ENCODE data around the gene TCP11L1. TPM values are rescaled to one million over a fixed set of nuclear protein-coding genes. Genes with fewer than 3 reads are reported as not detected.
"Not testable (repeated sequence)": the region's sequence is repeated elsewhere in the genome, so short reads cannot be mapped to it uniquely, and the experiment has no call there.

Gene TCP11L1
- total RNA-seq, 1 donor from 2014 or later, result 4.7 TPM

DNA sequence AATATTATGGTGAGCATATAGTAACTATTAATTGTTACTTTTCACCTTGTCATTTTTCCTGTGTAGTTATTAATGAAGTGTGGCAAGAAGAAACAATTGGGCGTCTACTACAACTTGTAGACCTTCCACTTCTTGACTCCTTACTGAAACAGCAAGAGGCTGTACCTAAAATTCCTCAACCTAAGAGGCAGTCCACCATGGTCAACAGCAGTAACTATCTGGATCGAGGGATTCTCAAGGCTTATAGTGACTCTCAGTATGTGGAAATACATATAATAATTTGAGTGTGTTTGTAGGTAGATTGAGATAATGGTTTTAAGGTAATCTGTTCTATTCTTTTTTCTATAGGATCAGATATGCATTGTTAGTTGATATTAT, 10.8 kb upstream of the TCP11L1 start:
- Histone ChIP-seq H3K4me1 (no peaks in the 10 kb centered on the region), H3K27ac (replicated peaks) (no peak overlapping the region), H3K9me3 (replicated peaks) (no peaks in the 10 kb centered on the region), H3K36me3 (no peaks in the 10 kb centered on the region), H3K4me3 (no peak overlapping the region), H3K27me3 (ENCODE audit: low read depth) (peaks cover 6% of the 10 kb centered on the region)
- intact Hi-C loops (cut with micrococcal nuclease), result no loop called here
- TF ChIP-seq, protein P1, sequence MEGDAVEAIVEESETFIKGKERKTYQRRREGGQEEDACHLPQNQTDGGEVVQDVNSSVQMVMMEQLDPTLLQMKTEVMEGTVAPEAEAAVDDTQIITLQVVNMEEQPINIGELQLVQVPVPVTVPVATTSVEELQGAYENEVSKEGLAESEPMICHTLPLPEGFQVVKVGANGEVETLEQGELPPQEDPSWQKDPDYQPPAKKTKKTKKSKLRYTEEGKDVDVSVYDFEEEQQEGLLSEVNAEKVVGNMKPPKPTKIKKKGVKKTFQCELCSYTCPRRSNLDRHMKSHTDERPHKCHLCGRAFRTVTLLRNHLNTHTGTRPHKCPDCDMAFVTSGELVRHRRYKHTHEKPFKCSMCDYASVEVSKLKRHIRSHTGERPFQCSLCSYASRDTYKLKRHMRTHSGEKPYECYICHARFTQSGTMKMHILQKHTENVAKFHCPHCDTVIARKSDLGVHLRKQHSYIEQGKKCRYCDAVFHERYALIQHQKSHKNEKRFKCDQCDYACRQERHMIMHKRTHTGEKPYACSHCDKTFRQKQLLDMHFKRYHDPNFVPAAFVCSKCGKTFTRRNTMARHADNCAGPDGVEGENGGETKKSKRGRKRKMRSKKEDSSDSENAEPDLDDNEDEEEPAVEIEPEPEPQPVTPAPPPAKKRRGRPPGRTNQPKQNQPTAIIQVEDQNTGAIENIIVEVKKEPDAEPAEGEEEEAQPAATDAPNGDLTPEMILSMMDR (IDR thresholded peaks at IDR 0.05; ENCODE audit: borderline replicate concordance), result no peak
- no peak for DNase-seq

GRCh38 chr11:33029218-33029617, 10.2 kb upstream of the TCP11L1 start:
- H3K27ac ChIP-seq (replicated peaks); H3K4me3 ChIP-seq; H3K36me3 ChIP-seq; H3K27me3 ChIP-seq (ENCODE audit: low read depth); intact Hi-C loops (cut with micrococcal nuclease); H3K4me1 ChIP-seq; H3K9me3 ChIP-seq (replicated peaks); DNase-seq: not testable (repeated sequence)

GRCh38 chr11:33033493-33033892, 5.9 kb upstream of the TCP11L1 start:
- TF ChIP-seq, protein P1 (IDR thresholded peaks at IDR 0.05; ENCODE audit: borderline replicate concordance), result no peak
- intact Hi-C loops (cut with micrococcal nuclease), result no loop called here
- H3K27me3 ChIP-seq (ENCODE audit: low read depth), result peaks cover 6% of the 10 kb centered on the region

DNA sequence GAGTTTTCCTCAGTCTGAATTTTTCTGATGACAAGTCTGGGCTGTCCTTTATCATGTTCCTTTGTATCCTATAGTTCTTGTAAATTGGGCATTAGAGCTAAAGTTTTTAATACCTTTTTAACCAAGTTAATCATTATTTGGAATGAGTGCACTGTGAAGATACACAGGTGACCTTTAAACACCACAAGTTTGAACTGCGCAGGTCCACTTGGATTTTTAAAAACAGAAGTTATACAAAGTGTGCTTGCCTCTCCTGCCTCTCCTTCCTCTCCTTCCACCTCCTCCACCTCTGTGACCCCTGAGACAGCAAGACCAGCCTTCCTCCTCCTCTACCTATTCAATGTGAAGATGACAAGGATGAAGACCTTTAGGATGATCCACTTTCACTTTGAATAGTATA, 4.4 kb upstream of the TCP11L1 start:
- TF ChIP-seq, protein P1 (IDR thresholded peaks at IDR 0.05; ENCODE audit: borderline replicate concordance), result no peak
- intact Hi-C loops (cut with micrococcal nuclease), result no loop called here
- DNase-seq, result no peak

More at GRCh38 chr11:33033493-33033892, 5.9 kb upstream of the TCP11L1 start:
- DNase-seq, result no peak
- H3K27ac ChIP-seq (replicated peaks), result no peak overlapping the region
- no peak overlapping the region for H3K4me3 ChIP-seq
- H3K4me1 ChIP-seq, result no peaks in the 10 kb centered on the region
- H3K36me3 ChIP-seq, result no peaks in the 10 kb centered on the region
- H3K9me3 ChIP-seq (replicated peaks), result no peaks in the 10 kb centered on the region

GRCh38 chr11:33040033-33040861, 875 bp downstream of the TCP11L1 start:
- Histone ChIP-seq H3K9me3 (replicated peaks) (no peaks in the 10 kb centered on the region), H3K4me3 (peak overlapping the region; percentile 90), H3K36me3 (peaks cover 7% of the 10 kb centered on the region), H3K4me1 (peaks cover 28% of the 10 kb centered on the region), H3K27me3 (ENCODE audit: low read depth) (no peaks in the 10 kb centered on the region), H3K27ac (replicated peaks) (peak overlapping the region; percentile 100)
- TF ChIP-seq, protein P1 (IDR thresholded peaks at IDR 0.05; ENCODE audit: borderline replicate concordance), result no peak
- intact Hi-C loops (cut with micrococcal nuclease), result no loop called here
- no peak for DNase-seq

More for the DNA sequence above, 4.4 kb upstream of the TCP11L1 start:
- Histone ChIP-seq H3K36me3 (no peaks in the 10 kb centered on the region), H3K4me3 (no peak overlapping the region), H3K27me3 (ENCODE audit: low read depth) (no peaks in the 10 kb centered on the region), H3K4me1 (peaks cover 12% of the 10 kb centered on the region), H3K27ac (replicated peaks) (no peak overlapping the region), H3K9me3 (replicated peaks) (no peaks in the 10 kb centered on the region)

DNA sequence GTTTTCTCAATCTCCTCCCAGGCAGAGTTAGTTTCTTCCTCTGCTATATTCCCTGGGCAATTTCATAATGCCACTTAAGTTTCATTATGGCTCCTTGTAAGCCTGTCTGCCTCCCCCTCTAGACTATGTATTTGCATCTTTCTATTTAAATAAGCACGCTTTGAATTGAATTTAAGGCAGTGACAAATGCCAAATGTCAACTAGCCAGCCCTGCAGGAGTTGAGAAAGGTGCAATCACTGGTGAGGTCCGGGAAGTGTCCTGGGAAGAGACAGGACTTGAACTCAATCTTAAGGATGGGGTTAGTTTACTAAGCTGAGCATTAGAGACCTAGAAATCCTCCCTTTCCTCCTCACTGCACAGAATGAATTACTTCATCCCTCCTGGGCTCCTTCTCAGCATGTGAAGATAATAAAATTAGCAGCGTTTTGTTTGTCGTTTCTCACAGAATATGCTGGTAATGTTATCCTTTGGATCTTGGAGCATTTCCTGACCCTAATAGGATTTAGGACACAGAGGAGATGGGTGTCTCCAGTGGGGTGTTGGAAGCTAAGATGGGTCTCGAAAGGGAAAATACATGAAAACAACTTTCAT, 1.6 kb downstream of the TCP11L1 start:
- H3K4me1 ChIP-seq, result peaks cover 28% of the 10 kb centered on the region
- no peaks in the 10 kb centered on the region for H3K27me3 ChIP-seq (ENCODE audit: low read depth)
- intact Hi-C loops (cut with micrococcal nuclease), result no loop called here
- TF ChIP-seq, protein P1 (IDR thresholded peaks at IDR 0.05; ENCODE audit: borderline replicate concordance), result no peak
- peak overlapping the region; percentile 90 for H3K4me3 ChIP-seq
- no peak for DNase-seq
- H3K27ac ChIP-seq (replicated peaks), result peak overlapping the region; percentile 100
- H3K36me3 ChIP-seq, result peaks cover 9% of the 10 kb centered on the region
- H3K9me3 ChIP-seq (replicated peaks), result no peaks in the 10 kb centered on the region
